IPS-20b (cell line): ENCODE measurements around the gene RAMP1.

Source experiments
- H3K27ac ChIP-seq: one replicate; pipeline ENCODE4 v1.5.1; 2013; ENCODE audit warnings: low read length
- H3K27me3 ChIP-seq: 2 replicates; pipeline ENCODE4 v1.6.1; 2013; ENCODE audit warnings: mild to moderate bottlenecking, low read length, inconsistent platforms; ENCODE audit not compliant: insufficient read depth
- H3K36me3 ChIP-seq: 2 replicates; pipeline ENCODE4 v1.6.1; 2013; ENCODE audit warnings: low read depth, mild to moderate bottlenecking, inconsistent platforms, low read length, moderate library complexity; ENCODE audit not compliant: insufficient read depth
- H3K4me1 ChIP-seq: 2 replicates; pipeline ENCODE4 v1.6.1; 2013; ENCODE audit warnings: mild to moderate bottlenecking, control low read depth, inconsistent platforms, low read length, moderate library complexity; ENCODE audit not compliant: insufficient read depth
- H3K4me3 ChIP-seq: 2 replicates; pipeline ENCODE4 v1.5.1; 2013; ENCODE audit warnings: mild to moderate bottlenecking, low read length, inconsistent platforms
- H3K9ac ChIP-seq: 2 replicates; pipeline ENCODE4 v1.6.1; 2013; ENCODE audit warnings: low read depth, mild to moderate bottlenecking, inconsistent platforms, low read length, moderate library complexity
- H3K9me3 ChIP-seq: 2 replicates; pipeline ENCODE4 v1.6.1; 2013; ENCODE audit warnings: mild to moderate bottlenecking, low read depth, low read length, inconsistent platforms; ENCODE audit not compliant: insufficient read depth

The RAMP1 gene

GRCh38 chr2:237859533-237860272 is at the start of gene RAMP1:
Gene RAMP1 (plus strand): TSS chr2:237859623. CDS start chr2:237859676, 53 bp downstream.
- Histone ChIP-seq H3K9ac (no peak within 1 kb of the TSS), H3K4me1 (no peaks in the 10 kb centered on the region; the same call in 1 of the 2 replicates), H3K27ac (no peak within 1 kb of the TSS), H3K27me3 (peaks cover 67% of the 10 kb centered on the region), H3K36me3 (no peaks in the 10 kb centered on the region), H3K9me3 (no peaks in the 10 kb centered on the region), H3K4me3 (peak within 1 kb of the TSS; percentile 53; the same call in 1 of the 2 replicates)

- no peaks in the 10 kb centered on the region for H3K36me3 ChIP-seq
- no peaks in the 10 kb centered on the region for H3K4me1 ChIP-seq
- no peaks in the 10 kb centered on the region; the same call in 1 of the 2 replicates for H3K27me3 ChIP-seq
- H3K27ac ChIP-seq, result no peak overlapping the region
- no peaks in the 10 kb centered on the region for H3K9me3 ChIP-seq
- H3K9ac ChIP-seq, result no peak overlapping the region
- no peak overlapping the region for H3K4me3 ChIP-seq
Observed at GRCh38 chr2:237815637-237816036, 43.8 kb upstream of the RAMP1 start.

GRCh38 chr2:237816531-237816930 is 42.9 kb upstream of the RAMP1 start:
- Histone ChIP-seq H3K36me3 (no peaks in the 10 kb centered on the region), H3K4me1 (no peaks in the 10 kb centered on the region)

GRCh38 chr2:237818066-237818473 is 41.4 kb upstream of the RAMP1 start:
- Histone ChIP-seq H3K27me3 (no peaks in the 10 kb centered on the region; the same call in 1 of the 2 replicates), H3K9me3 (no peaks in the 10 kb centered on the region), H3K9ac (no peak overlapping the region), H3K4me3 (no peak overlapping the region), H3K36me3 (no peaks in the 10 kb centered on the region), H3K27ac (no peak overlapping the region), H3K4me1 (no peaks in the 10 kb centered on the region)

More at GRCh38 chr2:237816531-237816930, 42.9 kb upstream of the RAMP1 start:
- no peaks in the 10 kb centered on the region; the same call in 1 of the 2 replicates for H3K27me3 ChIP-seq
- H3K9me3 ChIP-seq, result no peaks in the 10 kb centered on the region
- H3K4me3 ChIP-seq, result no peak overlapping the region
- no peak overlapping the region for H3K9ac ChIP-seq
- H3K27ac ChIP-seq, result no peak overlapping the region

- no peaks in the 10 kb centered on the region for H3K9me3 ChIP-seq
- H3K27ac ChIP-seq, result no peak overlapping the region
- no peaks in the 10 kb centered on the region; the same call in 1 of the 2 replicates for H3K27me3 ChIP-seq
- H3K36me3 ChIP-seq, result no peaks in the 10 kb centered on the region
- no peak overlapping the region for H3K4me3 ChIP-seq
- H3K9ac ChIP-seq, result no peak overlapping the region
- no peaks in the 10 kb centered on the region for H3K4me1 ChIP-seq
Observed at GRCh38 chr2:237819231-237819630, 40.2 kb upstream of the RAMP1 start.

- H3K27ac ChIP-seq, result no peak overlapping the region
- H3K36me3 ChIP-seq, result no peaks in the 10 kb centered on the region
- no peaks in the 10 kb centered on the region; the same call in 1 of the 2 replicates for H3K27me3 ChIP-seq
Observed at GRCh38 chr2:237820421-237820820, 39.0 kb upstream of the RAMP1 start.

GRCh38 chr2:237823544-237823943 is 35.9 kb upstream of the RAMP1 start:
- Histone ChIP-seq H3K27me3 (no peaks in the 10 kb centered on the region), H3K27ac (no peak overlapping the region), H3K9me3 (no peaks in the 10 kb centered on the region), H3K9ac (no peak overlapping the region), H3K4me1 (no peaks in the 10 kb centered on the region), H3K36me3 (no peaks in the 10 kb centered on the region), H3K4me3 (no peak overlapping the region)

More at GRCh38 chr2:237820421-237820820, 39.0 kb upstream of the RAMP1 start:
- no peaks in the 10 kb centered on the region for H3K9me3 ChIP-seq
- H3K9ac ChIP-seq, result no peak overlapping the region
- no peaks in the 10 kb centered on the region for H3K4me1 ChIP-seq
- H3K4me3 ChIP-seq, result no peak overlapping the region

GRCh38 chr2:237824085-237824484 is 35.3 kb upstream of the RAMP1 start:
- Histone ChIP-seq H3K27ac (no peak overlapping the region), H3K9ac (no peak overlapping the region), H3K4me1 (no peaks in the 10 kb centered on the region), H3K4me3 (no peak overlapping the region), H3K36me3 (no peaks in the 10 kb centered on the region), H3K9me3 (no peaks in the 10 kb centered on the region), H3K27me3 (no peaks in the 10 kb centered on the region)

- Histone ChIP-seq H3K4me3 (no peak overlapping the region), H3K9ac (no peak overlapping the region), H3K27ac (no peak overlapping the region), H3K4me1 (no peaks in the 10 kb centered on the region), H3K36me3 (no peaks in the 10 kb centered on the region), H3K9me3 (no peaks in the 10 kb centered on the region), H3K27me3 (no peaks in the 10 kb centered on the region)
Observed at GRCh38 chr2:237827421-237827987, 31.9 kb upstream of the RAMP1 start.

- Histone ChIP-seq H3K4me3 (no peak overlapping the region), H3K9me3 (no peaks in the 10 kb centered on the region), H3K27me3 (no peaks in the 10 kb centered on the region), H3K4me1 (no peaks in the 10 kb centered on the region), H3K36me3 (no peaks in the 10 kb centered on the region), H3K27ac (no peak overlapping the region), H3K9ac (no peak overlapping the region)
Observed at GRCh38 chr2:237830522-237830921, 28.9 kb upstream of the RAMP1 start.

GRCh38 chr2:237833546-237833945 is 25.9 kb upstream of the RAMP1 start:
- Histone ChIP-seq H3K36me3 (no peaks in the 10 kb centered on the region), H3K9me3 (no peaks in the 10 kb centered on the region), H3K4me1 (no peaks in the 10 kb centered on the region), H3K4me3 (no peak overlapping the region), H3K27ac (no peak overlapping the region), H3K9ac (no peak overlapping the region), H3K27me3 (no peaks in the 10 kb centered on the region)

GRCh38 chr2:237835372-237835771 is 24.1 kb upstream of the RAMP1 start:
- Histone ChIP-seq H3K9me3 (no peaks in the 10 kb centered on the region), H3K9ac (no peak overlapping the region), H3K4me3 (no peak overlapping the region), H3K27me3 (no peaks in the 10 kb centered on the region), H3K36me3 (no peaks in the 10 kb centered on the region), H3K27ac (no peak overlapping the region), H3K4me1 (no peaks in the 10 kb centered on the region)
